HepG2 (cell line): Measurements from ENCODE around the gene ADCY7. TPM values are rescaled to one million over a fixed set of nuclear protein-coding genes. Genes with fewer than 3 reads are reported as not detected.
A peak's percentile ranks its signal among the peaks of the same experiment; 100 is the strongest.

Source experiments
- CEBPG ChIP-seq: IDR thresholded peaks from 2 replicates; pipeline ENCODE4 v1.6.1; 2016
- HNRNPL ChIP-seq: fragments of 200-400 bp; formaldehyde crosslinking; IDR thresholded peaks from 2 replicates; pipeline ENCODE4 v1.6.1; 2017; ENCODE audit warnings: mild to moderate bottlenecking, low read depth, low read length
- HNRNPLL ChIP-seq: fragments of 200-400 bp; formaldehyde crosslinking; IDR thresholded peaks from 2 replicates; pipeline ENCODE4 v1.6.1; 2017; ENCODE audit warnings: mild to moderate bottlenecking, low read depth, low read length; ENCODE audit not compliant: poor library complexity, severe bottlenecking
- IRF2 ChIP-seq: IDR thresholded peaks from 2 replicates; pipeline ENCODE4 v1.6.1; 2018; ENCODE audit warnings: missing genetic modification reagents, missing compliant biosample characterization
- MAFG ChIP-seq: sonication (generic); formaldehyde crosslinking; IDR thresholded peaks from 2 replicates; pipeline ENCODE4 v1.5.1; 2020; ENCODE audit warnings: mild to moderate bottlenecking, missing genetic modification reagents
- RELA ChIP-seq: sonication (generic); formaldehyde crosslinking; IDR thresholded peaks from 2 replicates; pipeline ENCODE4 v1.4.0; 2020; ENCODE audit warnings: missing genetic modification reagents
- ZFX ChIP-seq: sonication (generic); formaldehyde crosslinking; IDR thresholded peaks from 2 replicates; pipeline ENCODE4 v1.4.0; 2020; ENCODE audit warnings: mild to moderate bottlenecking, low read depth, missing genetic modification reagents, moderate library complexity
- polyA plus RNA-seq, 8 experiments: library from polyadenylated mRNA; depleted of rRNA in 3 of 8; stranded (reverse) in 7 of 8; unstranded in 1 of 8; fragments of >200 nt; fragmentation: Illumina TruSeq in 4 of 8; extraction: Trizol in 4 of 8; gene quantifications; 2 replicates each; pipeline versions ENCODE4 v1.2.1 to v1.2.3, GENCODE V29; 2011 to 2016; ENCODE audit warnings: low read depth in 4 of 8, missing spikeins in 1 of 8, mixed read lengths in 1 of 8; ENCODE audit not compliant: insufficient read depth in 1 of 8
- total RNA-seq, 5 experiments: library from RNA; depleted of rRNA; stranded (reverse); fragments of >200 nt; fragmentation: Illumina TruSeq; extraction: Trizol; gene quantifications; 2 replicates each; pipeline ENCODE4 v1.2.3, GENCODE V29; 2016; ENCODE audit warnings: low read depth in 1 of 5
- TF ChIP-seq, protein P1 (sequence below): sonication (generic); formaldehyde crosslinking; IDR thresholded peaks from 2 replicates; pipeline ENCODE4 v1.9.0; 2022; ENCODE audit warnings: missing genetic modification reagents, mild to moderate bottlenecking, borderline replicate concordance
- TF ChIP-seq, protein P2 (sequence below): sonication (generic); formaldehyde crosslinking; IDR thresholded peaks from 2 replicates; pipeline ENCODE4 v1.8.1; 2023; ENCODE audit warnings: mild to moderate bottlenecking, missing genetic modification reagents
- TF ChIP-seq, protein P3 (sequence below): sonication (generic); formaldehyde crosslinking; IDR thresholded peaks from 2 replicates; pipeline ENCODE4 v1.4.0; 2020; ENCODE audit warnings: mild to moderate bottlenecking, missing genetic modification reagents
- TF ChIP-seq, protein P4 (sequence below): sonication (generic); formaldehyde crosslinking; IDR thresholded peaks from 2 replicates; pipeline ENCODE4 v1.5.0; 2020; ENCODE audit warnings: mild to moderate bottlenecking, missing genetic modification reagents
- TF ChIP-seq, protein P5 (sequence below): sonication (generic); formaldehyde crosslinking; IDR thresholded peaks from 2 replicates; pipeline ENCODE4 v1.5.1; 2020; ENCODE audit warnings: mild to moderate bottlenecking, missing genetic modification reagents, moderate library complexity

The ADCY7 gene
- total and polyA plus RNA-seq, 2 of the 13 experiments (the other 11 are each of a cell fraction or from before 2014, with no cell fraction given), result 2.2 to 4.3 TPM

DNA sequence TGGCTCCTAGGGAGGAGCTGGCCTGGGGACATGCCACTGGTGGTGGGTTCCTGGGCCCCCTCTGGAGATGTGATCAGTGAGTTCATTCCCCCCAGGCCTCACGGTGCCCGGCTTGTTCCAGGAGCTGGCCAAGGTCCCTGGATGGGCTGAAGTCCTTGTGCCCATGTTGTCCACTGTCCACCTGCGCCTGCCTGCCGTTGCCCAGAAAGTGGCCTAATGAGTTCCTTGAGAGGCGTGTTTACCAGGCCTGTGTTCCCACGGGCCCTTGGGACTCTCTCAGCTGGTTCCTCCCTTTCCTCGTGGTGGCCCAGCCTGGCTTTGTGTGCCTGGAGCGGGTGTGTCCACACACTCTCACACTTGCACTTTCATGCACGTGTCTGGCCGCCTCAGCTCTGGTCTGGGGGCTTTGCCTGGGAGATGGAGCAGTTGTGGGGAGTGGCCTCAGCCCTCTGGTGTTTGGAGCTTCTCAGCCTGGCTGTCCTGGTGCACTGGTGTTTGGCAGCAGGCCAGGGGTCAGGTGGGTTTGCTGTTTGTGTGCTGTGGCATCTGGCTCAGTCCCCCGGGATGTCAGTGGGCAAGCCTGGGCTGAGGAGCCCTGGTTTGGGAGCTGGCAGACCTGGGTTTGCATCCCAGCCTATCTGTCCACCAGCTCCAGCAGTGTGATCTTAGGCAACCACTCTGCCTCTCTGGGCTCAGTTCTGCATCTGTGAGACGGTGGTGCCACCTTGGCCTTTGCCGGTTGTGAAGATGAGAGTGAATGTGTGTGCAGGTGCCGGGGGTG is 18.0 kb downstream of the ADCY7 start (continued):
- TF ChIP-seq, protein P1, sequence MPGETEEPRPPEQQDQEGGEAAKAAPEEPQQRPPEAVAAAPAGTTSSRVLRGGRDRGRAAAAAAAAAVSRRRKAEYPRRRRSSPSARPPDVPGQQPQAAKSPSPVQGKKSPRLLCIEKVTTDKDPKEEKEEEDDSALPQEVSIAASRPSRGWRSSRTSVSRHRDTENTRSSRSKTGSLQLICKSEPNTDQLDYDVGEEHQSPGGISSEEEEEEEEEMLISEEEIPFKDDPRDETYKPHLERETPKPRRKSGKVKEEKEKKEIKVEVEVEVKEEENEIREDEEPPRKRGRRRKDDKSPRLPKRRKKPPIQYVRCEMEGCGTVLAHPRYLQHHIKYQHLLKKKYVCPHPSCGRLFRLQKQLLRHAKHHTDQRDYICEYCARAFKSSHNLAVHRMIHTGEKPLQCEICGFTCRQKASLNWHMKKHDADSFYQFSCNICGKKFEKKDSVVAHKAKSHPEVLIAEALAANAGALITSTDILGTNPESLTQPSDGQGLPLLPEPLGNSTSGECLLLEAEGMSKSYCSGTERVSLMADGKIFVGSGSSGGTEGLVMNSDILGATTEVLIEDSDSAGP, result 0 out of 2 replicates have a peak, but pooled peaks have one; percentile 41
- TF ChIP-seq, protein P2, sequence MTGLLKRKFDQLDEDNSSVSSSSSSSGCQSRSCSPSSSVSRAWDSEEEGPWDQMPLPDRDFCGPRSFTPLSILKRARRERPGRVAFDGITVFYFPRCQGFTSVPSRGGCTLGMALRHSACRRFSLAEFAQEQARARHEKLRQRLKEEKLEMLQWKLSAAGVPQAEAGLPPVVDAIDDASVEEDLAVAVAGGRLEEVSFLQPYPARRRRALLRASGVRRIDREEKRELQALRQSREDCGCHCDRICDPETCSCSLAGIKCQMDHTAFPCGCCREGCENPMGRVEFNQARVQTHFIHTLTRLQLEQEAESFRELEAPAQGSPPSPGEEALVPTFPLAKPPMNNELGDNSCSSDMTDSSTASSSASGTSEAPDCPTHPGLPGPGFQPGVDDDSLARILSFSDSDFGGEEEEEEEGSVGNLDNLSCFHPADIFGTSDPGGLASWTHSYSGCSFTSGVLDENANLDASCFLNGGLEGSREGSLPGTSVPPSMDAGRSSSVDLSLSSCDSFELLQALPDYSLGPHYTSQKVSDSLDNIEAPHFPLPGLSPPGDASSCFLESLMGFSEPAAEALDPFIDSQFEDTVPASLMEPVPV (CRISPR knock-in tag), result 0 out of 2 replicates have a peak, but pooled peaks have one; percentile 40
- peak; percentile 28 for TF ChIP-seq HNRNPLL
- TF ChIP-seq MAFG (CRISPR knock-in tag), result 0 out of 2 replicates have a peak, but pooled peaks have one; percentile 33
- no peak for TF ChIP-seq IRF2 (CRISPR knock-in tag)
- TF ChIP-seq, protein P3, sequence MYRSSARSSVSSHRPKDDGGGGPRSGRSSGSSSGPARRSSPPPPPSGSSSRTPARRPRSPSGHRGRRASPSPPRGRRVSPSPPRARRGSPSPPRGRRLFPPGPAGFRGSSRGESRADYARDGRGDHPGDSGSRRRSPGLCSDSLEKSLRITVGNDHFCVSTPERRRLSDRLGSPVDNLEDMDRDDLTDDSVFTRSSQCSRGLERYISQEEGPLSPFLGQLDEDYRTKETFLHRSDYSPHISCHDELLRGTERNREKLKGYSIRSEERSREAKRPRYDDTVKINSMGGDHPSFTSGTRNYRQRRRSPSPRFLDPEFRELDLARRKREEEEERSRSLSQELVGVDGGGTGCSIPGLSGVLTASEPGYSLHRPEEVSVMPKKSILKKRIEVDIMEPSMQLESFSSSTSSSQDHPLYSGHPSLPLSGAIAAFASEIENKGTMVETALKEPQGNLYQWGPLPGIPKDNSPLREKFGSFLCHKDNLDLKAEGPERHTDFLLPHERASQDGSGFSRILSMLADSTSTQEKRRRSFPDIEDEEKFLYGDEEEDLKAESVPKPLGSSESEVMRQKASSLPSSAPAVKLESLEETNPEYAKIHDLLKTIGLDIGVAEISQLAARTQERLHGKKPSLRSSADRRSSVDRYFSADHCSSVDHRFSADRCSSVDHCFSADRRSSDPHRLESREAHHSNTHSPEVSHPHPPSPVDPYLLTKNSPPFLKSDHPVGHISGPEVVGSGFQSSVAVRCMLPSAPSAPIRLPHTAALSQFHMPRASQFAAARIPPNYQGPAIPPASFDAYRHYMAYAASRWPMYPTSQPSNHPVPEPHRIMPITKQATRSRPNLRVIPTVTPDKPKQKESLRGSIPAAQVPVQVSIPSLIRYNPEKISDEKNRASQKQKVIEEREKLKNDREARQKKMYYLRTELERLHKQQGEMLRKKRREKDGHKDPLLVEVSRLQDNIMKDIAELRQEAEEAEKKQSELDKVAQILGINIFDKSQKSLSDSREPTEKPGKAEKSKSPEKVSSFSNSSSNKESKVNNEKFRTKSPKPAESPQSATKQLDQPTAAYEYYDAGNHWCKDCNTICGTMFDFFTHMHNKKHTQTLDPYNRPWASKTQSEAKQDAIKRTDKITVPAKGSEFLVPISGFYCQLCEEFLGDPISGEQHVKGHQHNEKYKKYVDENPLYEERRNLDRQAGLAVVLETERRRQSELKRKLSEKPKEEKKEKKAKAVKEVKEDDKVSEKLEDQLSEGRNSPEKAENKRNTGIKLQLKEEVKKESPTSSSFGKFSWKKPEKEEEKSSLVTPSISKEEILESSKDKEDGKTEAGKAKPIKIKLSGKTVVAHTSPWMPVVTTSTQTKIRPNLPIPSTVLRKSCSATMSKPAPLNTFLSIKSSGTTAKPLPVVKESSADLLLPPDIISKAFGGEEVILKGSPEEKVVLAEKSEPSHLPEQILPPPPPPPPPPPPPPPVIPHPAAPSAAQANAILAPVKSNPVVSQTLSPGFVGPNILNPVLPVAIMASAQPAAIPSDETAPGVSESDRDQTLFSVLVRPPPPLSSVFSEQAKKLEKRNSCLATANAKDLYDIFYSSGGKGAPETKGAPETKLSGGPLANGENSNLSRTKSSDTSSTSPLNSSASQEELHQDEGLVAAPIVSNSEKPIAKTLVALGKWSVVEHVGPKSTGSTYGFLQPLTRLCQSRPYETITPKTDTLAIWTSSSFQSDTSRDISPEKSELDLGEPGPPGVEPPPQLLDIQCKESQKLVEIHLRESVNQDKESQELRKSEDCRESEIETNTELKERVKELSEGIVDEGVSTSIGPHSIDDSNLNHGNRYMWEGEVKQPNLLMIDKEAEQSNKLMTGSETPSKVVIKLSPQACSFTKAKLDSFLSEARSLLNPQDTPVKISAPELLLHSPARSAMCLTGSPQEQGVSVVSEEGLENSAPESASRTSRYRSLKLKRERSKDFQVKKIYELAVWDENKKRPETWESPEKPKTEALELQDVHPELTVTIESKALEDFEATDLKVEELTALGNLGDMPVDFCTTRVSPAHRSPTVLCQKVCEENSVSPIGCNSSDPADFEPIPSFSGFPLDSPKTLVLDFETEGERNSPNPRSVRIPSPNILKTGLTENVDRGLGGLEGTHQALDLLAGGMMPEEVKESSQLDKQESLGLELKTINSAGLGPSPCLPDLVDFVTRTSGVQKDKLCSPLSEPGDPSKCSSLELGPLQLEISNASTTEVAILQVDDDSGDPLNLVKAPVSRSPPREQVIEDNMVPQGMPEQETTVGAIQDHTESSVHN (CRISPR knock-in tag), result 0 out of 2 replicates have a peak, but pooled peaks have one; percentile 39
- TF ChIP-seq, protein P4, sequence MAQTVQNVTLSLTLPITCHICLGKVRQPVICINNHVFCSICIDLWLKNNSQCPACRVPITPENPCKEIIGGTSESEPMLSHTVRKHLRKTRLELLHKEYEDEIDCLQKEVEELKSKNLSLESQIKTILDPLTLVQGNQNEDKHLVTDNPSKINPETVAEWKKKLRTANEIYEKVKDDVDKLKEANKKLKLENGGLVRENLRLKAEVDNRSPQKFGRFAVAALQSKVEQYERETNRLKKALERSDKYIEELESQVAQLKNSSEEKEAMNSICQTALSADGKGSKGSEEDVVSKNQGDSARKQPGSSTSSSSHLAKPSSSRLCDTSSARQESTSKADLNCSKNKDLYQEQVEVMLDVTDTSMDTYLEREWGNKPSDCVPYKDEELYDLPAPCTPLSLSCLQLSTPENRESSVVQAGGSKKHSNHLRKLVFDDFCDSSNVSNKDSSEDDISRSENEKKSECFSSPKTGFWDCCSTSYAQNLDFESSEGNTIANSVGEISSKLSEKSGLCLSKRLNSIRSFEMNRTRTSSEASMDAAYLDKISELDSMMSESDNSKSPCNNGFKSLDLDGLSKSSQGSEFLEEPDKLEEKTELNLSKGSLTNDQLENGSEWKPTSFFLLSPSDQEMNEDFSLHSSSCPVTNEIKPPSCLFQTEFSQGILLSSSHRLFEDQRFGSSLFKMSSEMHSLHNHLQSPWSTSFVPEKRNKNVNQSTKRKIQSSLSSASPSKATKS (CRISPR knock-in tag), result no peak
- TF ChIP-seq, protein P5, sequence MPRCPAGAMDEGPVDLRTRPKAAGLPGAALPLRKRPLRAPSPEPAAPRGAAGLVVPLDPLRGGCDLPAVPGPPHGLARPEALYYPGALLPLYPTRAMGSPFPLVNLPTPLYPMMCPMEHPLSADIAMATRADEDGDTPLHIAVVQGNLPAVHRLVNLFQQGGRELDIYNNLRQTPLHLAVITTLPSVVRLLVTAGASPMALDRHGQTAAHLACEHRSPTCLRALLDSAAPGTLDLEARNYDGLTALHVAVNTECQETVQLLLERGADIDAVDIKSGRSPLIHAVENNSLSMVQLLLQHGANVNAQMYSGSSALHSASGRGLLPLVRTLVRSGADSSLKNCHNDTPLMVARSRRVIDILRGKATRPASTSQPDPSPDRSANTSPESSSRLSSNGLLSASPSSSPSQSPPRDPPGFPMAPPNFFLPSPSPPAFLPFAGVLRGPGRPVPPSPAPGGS, result 0 out of 2 replicates have a peak, but pooled peaks have one; percentile 4
- TF ChIP-seq HNRNPL, result peak; percentile 32; the same call in 1 of the 2 replicates
- TF ChIP-seq CEBPG (CRISPR knock-in tag), result peak; percentile 7; the same call in 1 of the 2 replicates
- peak; percentile 40; the same call in 1 of the 2 replicates for TF ChIP-seq ZFX (CRISPR knock-in tag)
- no peak for TF ChIP-seq RELA (CRISPR knock-in tag)
